Progenitor cell of endocrine pancreas (in vitro differentiated cells): ENCODE measurements around the gene ZNF541. TPM values are rescaled to one million over a fixed set of nuclear protein-coding genes. Genes with fewer than 3 reads are reported as not detected.
A peak's percentile ranks its signal among the peaks of the same experiment; 100 is the strongest.

Experiments
- DNase-seq: peaks from one replicate; pipeline ENCODE4 v3.0.0; 2021; ENCODE audit warnings: low spot score; ENCODE audit not compliant: unreplicated experiment
- H3K27ac Mint-ChIP-seq: 2 replicates; pipeline ENCODE4 v1.8.0; 2021; ENCODE audit warnings: mild to moderate bottlenecking, moderate library complexity, mixed read lengths
- H3K27me3 Mint-ChIP-seq: 2 replicates; pipeline ENCODE4 v1.8.0; 2021; ENCODE audit warnings: mixed read lengths
- H3K36me3 Mint-ChIP-seq: 2 replicates; pipeline ENCODE4 v1.8.0; 2022; ENCODE audit warnings: mixed read lengths; ENCODE audit not compliant: insufficient read depth
- H3K4me1 Mint-ChIP-seq: 2 replicates; pipeline ENCODE4 v1.8.0; 2021; ENCODE audit warnings: low read depth, mixed read lengths
- H3K4me3 Mint-ChIP-seq: 2 replicates; pipeline ENCODE4 v1.8.0; 2021; ENCODE audit warnings: low read depth, mild to moderate bottlenecking, moderate library complexity, mixed read lengths
- H3K9me3 Mint-ChIP-seq: 2 replicates; pipeline ENCODE4 v1.8.0; 2021; ENCODE audit warnings: low read depth, mixed read lengths
- CTCF ChIP-seq: fragments of 200-600 bp; sonication (generic); IDR thresholded peaks from one replicate; pipeline ENCODE4 v1.5.0; 2021; ENCODE audit warnings: antibody characterized with exemption, mild to moderate bottlenecking; ENCODE audit not compliant: unreplicated experiment
- total RNA-seq: library from RNA; stranded (reverse); gene quantifications from 2 replicates; pipeline ENCODE4 v1.2.1, GENCODE V29; 2021

The ZNF541 gene
- total RNA-seq, 1 donor from 2014 or later: not detected

GRCh38 chr19:47540748-47541147 is 32.2 kb downstream of the ZNF541 start:
- H3K4me1 Mint-ChIP-seq: no peaks in the 10 kb centered on the region
- peak; percentile 21 for TF ChIP-seq CTCF
- H3K9me3 Mint-ChIP-seq: peaks cover under 1% of the 10 kb centered on the region
- no peaks in the 10 kb centered on the region for H3K36me3 Mint-ChIP-seq
- H3K27me3 Mint-ChIP-seq: peaks cover 6% of the 10 kb centered on the region
- no peak overlapping the region for H3K27ac Mint-ChIP-seq
- DNase-seq: no peak
- H3K4me3 Mint-ChIP-seq: no peak overlapping the region

- H3K27ac Mint-ChIP-seq: no peak overlapping the region
- H3K27me3 Mint-ChIP-seq: peaks cover 6% of the 10 kb centered on the region
- TF ChIP-seq CTCF: no peak
- no peaks in the 10 kb centered on the region for H3K4me1 Mint-ChIP-seq
- no peak overlapping the region for H3K4me3 Mint-ChIP-seq
- DNase-seq: no peak
- peaks cover 3% of the 10 kb centered on the region for H3K9me3 Mint-ChIP-seq
- H3K36me3 Mint-ChIP-seq: no peaks in the 10 kb centered on the region
These were observed 33.1 kb downstream of the ZNF541 start for GRCh38 chr19:47539747-47540311.

- TF ChIP-seq CTCF: no peak
- Mint-ChIP-seq H3K4me3 (no peak overlapping the region), H3K36me3 (no peaks in the 10 kb centered on the region), H3K4me1 (no peaks in the 10 kb centered on the region), H3K27ac (no peak overlapping the region), H3K27me3 (peaks cover 6% of the 10 kb centered on the region), H3K9me3 (peaks cover 3% of the 10 kb centered on the region)
- no peak for DNase-seq
These were observed 34.1 kb downstream of the ZNF541 start for GRCh38 chr19:47538812-47539211.

- peaks cover 3% of the 10 kb centered on the region for H3K9me3 Mint-ChIP-seq
- H3K4me3 Mint-ChIP-seq: no peak overlapping the region
- H3K4me1 Mint-ChIP-seq: no peaks in the 10 kb centered on the region
- H3K27me3 Mint-ChIP-seq: peaks cover 6% of the 10 kb centered on the region
- TF ChIP-seq CTCF: no peak
- H3K27ac Mint-ChIP-seq: no peak overlapping the region
- no peak for DNase-seq
- no peaks in the 10 kb centered on the region for H3K36me3 Mint-ChIP-seq
These were observed 35.5 kb downstream of the ZNF541 start for GRCh38 chr19:47537493-47537892.

- TF ChIP-seq CTCF: no peak
- no peaks in the 10 kb centered on the region for H3K36me3 Mint-ChIP-seq
- H3K27ac Mint-ChIP-seq: no peak overlapping the region
- H3K27me3 Mint-ChIP-seq: peaks cover 7% of the 10 kb centered on the region
- H3K9me3 Mint-ChIP-seq: peaks cover 3% of the 10 kb centered on the region
- DNase-seq: no peak
- H3K4me3 Mint-ChIP-seq: no peak overlapping the region
- no peaks in the 10 kb centered on the region for H3K4me1 Mint-ChIP-seq
These were observed 38.3 kb downstream of the ZNF541 start for GRCh38 chr19:47534628-47535027.
